ENCODE measurements around the gene ARFGAP3.
"Not testable (repeated sequence)": the region's sequence is repeated elsewhere in the genome, so short reads cannot be mapped to it uniquely, and the experiment has no call there.

The ARFGAP3 gene

GRCh38 chr22:42792453-42792908 is 64.6 kb downstream of the ARFGAP3 start:
- no peak for DNase-seq

- DNase-seq: no peak
Measured at GRCh38 chr22:42791721-42792452, 65.2 kb downstream of the ARFGAP3 start.

GRCh38 chr22:42788466-42788865 is 68.6 kb downstream of the ARFGAP3 start:
- no peak for DNase-seq

- DNase-seq: no peak
Measured at GRCh38 chr22:42788021-42788420, 69.1 kb downstream of the ARFGAP3 start.

- DNase-seq: no peak
Measured at GRCh38 chr22:42787357-42787736, 69.7 kb downstream of the ARFGAP3 start.

- no peak for DNase-seq
Measured at GRCh38 chr22:42786606-42787356, 70.3 kb downstream of the ARFGAP3 start.

- no peak for DNase-seq
Measured at GRCh38 chr22:42785706-42786499, 71.2 kb downstream of the ARFGAP3 start.

GRCh38 chr22:42782306-42782705 is 74.8 kb downstream of the ARFGAP3 start:
- not testable (repeated sequence) for DNase-seq

- DNase-seq: peak; percentile 30 to 41
Measured at GRCh38 chr22:42780070-42780540, 77.0 kb downstream of the ARFGAP3 start.

- no peak for DNase-seq
Measured at GRCh38 chr22:42777126-42777525, 79.9 kb downstream of the ARFGAP3 start.

GRCh38 chr22:42773167-42773566 is 83.9 kb downstream of the ARFGAP3 start:
- no peak for DNase-seq

GRCh38 chr22:42772647-42773046 is 84.4 kb downstream of the ARFGAP3 start:
- no peak for DNase-seq

GRCh38 chr22:42770941-42771647 is 86.0 kb downstream of the ARFGAP3 start:
- DNase-seq: no peak

GRCh38 chr22:42770448-42770726 is 86.7 kb downstream of the ARFGAP3 start:
- DNase-seq: no peak

GRCh38 chr22:42769574-42770447 is 87.3 kb downstream of the ARFGAP3 start:
- no peak for DNase-seq

GRCh38 chr22:42769238-42769573 is 87.9 kb downstream of the ARFGAP3 start:
- DNase-seq: no peak

GRCh38 chr22:42768385-42769035 is 88.6 kb downstream of the ARFGAP3 start:
- DNase-seq: no peak

- DNase-seq: no peak
Measured at GRCh38 chr22:42766860-42767259, 90.2 kb downstream of the ARFGAP3 start.

GRCh38 chr22:42764895-42765363 is 92.1 kb downstream of the ARFGAP3 start:
- DNase-seq: no peak

GRCh38 chr22:42763965-42764480 is 93.0 kb downstream of the ARFGAP3 start:
- no peak for DNase-seq
